SU-DHL-6 (cell line): ENCODE measurements around the gene CLSTN2.

Experiments
- H2AFZ ChIP-seq: fragments of 200-600 bp; sonication (generic); 2 replicates; pipeline ENCODE4 v1.6.1; 2014; ENCODE audit warnings: low read depth, mild to moderate bottlenecking, moderate library complexity, mixed read lengths, antibody characterized with exemption, low read length; ENCODE audit not compliant: severe bottlenecking
- H3F3A ChIP-seq: fragments of 200-600 bp; shearing (Covaris generic); 2 replicates; pipeline ENCODE4 v1.6.0; 2016; ENCODE audit warnings: antibody characterized with exemption, mild to moderate bottlenecking; ENCODE audit not compliant: insufficient read depth
- H3K27ac ChIP-seq: fragments of 200-600 bp; sonication (generic); 2 replicates; pipeline ENCODE4 v1.5.1; 2016; ENCODE audit warnings: low read depth, mild to moderate bottlenecking, low read length, moderate library complexity, mixed read lengths
- H3K27me3 ChIP-seq: fragments of 200-600 bp; sonication (generic), shearing (Covaris generic); 2 replicates; pipeline ENCODE4 v1.6.0; 2014; ENCODE audit warnings: mild to moderate bottlenecking, low read length
- H3K36me3 ChIP-seq: fragments of 200-600 bp; sonication (generic); 2 replicates; pipeline ENCODE4 v1.6.1; 2014; ENCODE audit warnings: mild to moderate bottlenecking, low read length, mixed read lengths
- H3K4me2 ChIP-seq: fragments of 300-600, 200-600 bp; shearing (Covaris generic), sonication (generic); 2 replicates; pipeline ENCODE4 v1.6.0; 2014; ENCODE audit warnings: low read length, low read depth, mild to moderate bottlenecking; ENCODE audit not compliant: poor library complexity, severe bottlenecking
- H3K4me3 ChIP-seq: fragments of 200-600 bp; sonication (generic); 2 replicates; pipeline ENCODE4 v1.5.1; 2014; ENCODE audit warnings: antibody characterized with exemption, low read length, mild to moderate bottlenecking, mixed read lengths; ENCODE audit not compliant: insufficient read depth, poor library complexity, severe bottlenecking
- H3K79me2 ChIP-seq: fragments of 200-600 bp; sonication (generic); 2 replicates; pipeline ENCODE4 v1.6.1; 2014; ENCODE audit warnings: mild to moderate bottlenecking, low read length, moderate library complexity; ENCODE audit not compliant: insufficient read depth
- H3K9ac ChIP-seq: fragments of 200-600 bp; sonication (generic); 2 replicates; pipeline ENCODE4 v1.7.0; 2014; ENCODE audit warnings: mild to moderate bottlenecking, low read length
- H3K9me2 ChIP-seq: fragments of 200-600 bp; sonication (generic); replicated peaks from 2 replicates; pipeline ENCODE4 v1.6.1; 2014; ENCODE audit warnings: low read length; ENCODE audit not compliant: insufficient read depth
- H3K9me3 ChIP-seq: fragments of 200-600 bp; sonication (generic); 2 replicates; pipeline ENCODE4 v1.6.1; 2014; ENCODE audit warnings: low read length, mixed read lengths; ENCODE audit not compliant: insufficient read depth
- H4K20me1 ChIP-seq: fragments of 200-600 bp; sonication (generic); 2 replicates; pipeline ENCODE4 v1.6.1; 2014; ENCODE audit warnings: low read depth, mild to moderate bottlenecking, antibody characterized with exemption, low read length, moderate library complexity, mixed read lengths
- EZH2phosphoT487 ChIP-seq: fragments of 200-600 bp; sonication (generic), shearing (Covaris generic); conservative IDR thresholded peaks from 2 replicates; pipeline ENCODE4 v1.6.1; 2018; ENCODE audit warnings: mild to moderate bottlenecking, antibody characterized with exemption, low read length, moderate library complexity, mixed read lengths
- TF ChIP-seq, protein P1 (sequence below): fragments of 200-600 bp; sonication (generic); IDR thresholded peaks from one replicate; pipeline ENCODE4 v1.5.1; 2017; ENCODE audit warnings: antibody characterized with exemption, mild to moderate bottlenecking, low read length, moderate library complexity; ENCODE audit not compliant: insufficient read depth, poor library complexity, severe bottlenecking

The CLSTN2 gene

DNA sequence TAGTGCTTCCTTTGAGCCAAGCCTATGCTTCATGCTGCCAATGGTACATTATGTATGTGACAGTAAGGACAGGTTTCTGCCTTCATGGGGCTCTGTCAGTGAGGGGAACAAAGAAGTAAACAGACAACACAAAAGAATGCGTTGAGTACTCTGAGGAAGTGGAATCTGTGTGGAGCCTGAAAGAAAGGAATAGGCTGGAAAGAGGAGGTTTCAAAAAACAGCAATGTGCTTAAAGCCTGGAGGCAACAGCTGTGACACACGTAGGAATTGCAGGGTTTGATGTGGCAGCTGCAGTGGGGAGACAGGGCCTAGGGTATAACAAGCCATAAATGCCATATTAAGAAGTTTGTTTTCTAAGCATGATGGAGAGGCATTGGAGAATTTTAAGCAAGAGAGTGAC lies 316.7 kb downstream of the CLSTN2 start:
- no peaks in the 10 kb centered on the region for H3K9me2 ChIP-seq
- H3K9ac ChIP-seq: no peak overlapping the region
- H3K4me3 ChIP-seq: no peak overlapping the region
- H3K27ac ChIP-seq: no peak overlapping the region
- no peaks in the 10 kb centered on the region for H3K27me3 ChIP-seq
- no peaks in the 10 kb centered on the region for H4K20me1 ChIP-seq
- no peak overlapping the region for H2AFZ ChIP-seq
- H3F3A ChIP-seq: no peaks in the 10 kb centered on the region
- no peak overlapping the region for H3K4me2 ChIP-seq
- H3K9me3 ChIP-seq: no peaks in the 10 kb centered on the region
- TF ChIP-seq, protein P1, sequence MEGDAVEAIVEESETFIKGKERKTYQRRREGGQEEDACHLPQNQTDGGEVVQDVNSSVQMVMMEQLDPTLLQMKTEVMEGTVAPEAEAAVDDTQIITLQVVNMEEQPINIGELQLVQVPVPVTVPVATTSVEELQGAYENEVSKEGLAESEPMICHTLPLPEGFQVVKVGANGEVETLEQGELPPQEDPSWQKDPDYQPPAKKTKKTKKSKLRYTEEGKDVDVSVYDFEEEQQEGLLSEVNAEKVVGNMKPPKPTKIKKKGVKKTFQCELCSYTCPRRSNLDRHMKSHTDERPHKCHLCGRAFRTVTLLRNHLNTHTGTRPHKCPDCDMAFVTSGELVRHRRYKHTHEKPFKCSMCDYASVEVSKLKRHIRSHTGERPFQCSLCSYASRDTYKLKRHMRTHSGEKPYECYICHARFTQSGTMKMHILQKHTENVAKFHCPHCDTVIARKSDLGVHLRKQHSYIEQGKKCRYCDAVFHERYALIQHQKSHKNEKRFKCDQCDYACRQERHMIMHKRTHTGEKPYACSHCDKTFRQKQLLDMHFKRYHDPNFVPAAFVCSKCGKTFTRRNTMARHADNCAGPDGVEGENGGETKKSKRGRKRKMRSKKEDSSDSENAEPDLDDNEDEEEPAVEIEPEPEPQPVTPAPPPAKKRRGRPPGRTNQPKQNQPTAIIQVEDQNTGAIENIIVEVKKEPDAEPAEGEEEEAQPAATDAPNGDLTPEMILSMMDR: no peak
- no peaks in the 10 kb centered on the region for H3K79me2 ChIP-seq
- no peaks in the 10 kb centered on the region for H3K36me3 ChIP-seq

DNA sequence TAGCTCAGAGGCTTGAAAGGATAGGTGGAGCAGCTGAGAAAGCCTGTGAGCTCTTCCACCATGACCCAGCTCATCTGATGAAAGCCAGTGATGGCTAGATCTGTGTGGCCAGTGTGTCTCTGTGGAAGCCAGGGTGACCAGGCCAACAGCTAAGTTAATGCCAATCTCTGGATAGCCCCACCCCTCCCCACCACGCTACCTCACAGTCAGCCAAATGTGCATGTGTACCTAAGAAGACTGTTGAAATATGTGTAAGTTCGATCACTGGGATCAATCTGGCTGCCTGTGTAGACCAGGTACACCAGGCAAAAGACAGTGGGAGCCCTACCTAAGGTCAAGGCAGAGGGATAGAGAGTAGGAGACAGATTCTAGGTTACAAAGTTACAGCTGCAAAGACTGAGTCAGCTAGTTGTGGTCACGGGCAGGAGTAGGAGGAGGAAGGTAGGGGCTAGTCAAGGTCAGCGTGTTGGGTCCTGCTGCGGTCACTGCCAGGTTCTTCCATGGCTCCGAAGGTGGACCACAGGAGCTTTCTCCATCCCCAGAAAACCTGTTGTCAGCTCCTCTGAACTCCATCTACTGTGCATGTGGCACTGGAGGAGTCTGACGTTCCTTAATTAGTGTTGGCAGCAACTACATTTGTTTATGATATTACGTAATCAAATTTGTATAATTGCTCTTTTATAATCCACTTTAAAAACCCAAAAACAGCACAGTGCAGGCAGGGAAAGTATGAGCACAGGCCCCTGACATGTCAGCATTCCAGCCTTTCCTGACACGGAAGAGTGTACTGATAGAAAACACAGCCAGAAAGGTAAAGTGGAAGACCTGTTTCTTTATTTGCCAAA lies 318.0 kb downstream of the CLSTN2 start:
- Histone ChIP-seq H3K27ac (no peak overlapping the region), H4K20me1 (no peaks in the 10 kb centered on the region), H3K79me2 (no peaks in the 10 kb centered on the region), H3F3A (no peaks in the 10 kb centered on the region), H3K27me3 (no peaks in the 10 kb centered on the region), H3K4me2 (no peak overlapping the region), H3K9me3 (no peaks in the 10 kb centered on the region), H3K4me3 (no peak overlapping the region), H2AFZ (no peak overlapping the region), H3K9ac (no peak overlapping the region), H3K36me3 (no peaks in the 10 kb centered on the region), H3K9me2 (no peaks in the 10 kb centered on the region)
- no peak for TF ChIP-seq EZH2phosphoT487
- TF ChIP-seq, protein P1: no peak

DNA sequence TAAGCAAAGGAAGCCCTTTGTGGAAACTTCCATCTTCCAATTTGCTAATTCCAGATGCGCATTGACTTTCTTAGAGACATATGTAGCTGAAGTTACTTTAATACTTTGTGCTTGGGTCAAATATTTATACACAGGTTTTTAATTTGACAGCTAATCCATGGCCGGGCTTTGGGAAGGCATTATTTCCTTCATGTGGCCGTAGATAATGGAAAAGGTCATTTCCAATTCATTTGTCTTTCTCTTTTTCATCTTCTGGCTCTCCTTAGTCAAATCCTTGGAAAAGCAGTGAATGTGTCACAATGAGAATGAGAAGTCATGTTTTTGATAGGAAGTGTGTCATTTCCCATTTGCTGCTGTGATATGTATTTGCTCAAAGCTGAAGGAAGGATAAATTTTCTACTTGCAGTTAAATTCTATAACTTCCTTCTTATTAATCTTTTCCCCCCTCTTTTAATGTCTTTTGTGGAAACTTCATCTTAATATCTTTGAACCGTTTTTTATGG lies 323.3 kb downstream of the CLSTN2 start:
- Histone ChIP-seq H3K27me3 (no peaks in the 10 kb centered on the region), H3K9ac (no peak overlapping the region), H2AFZ (no peak overlapping the region), H3F3A (no peaks in the 10 kb centered on the region), H3K4me3 (no peak overlapping the region), H4K20me1 (no peaks in the 10 kb centered on the region), H3K9me3 (no peaks in the 10 kb centered on the region), H3K9me2 (no peaks in the 10 kb centered on the region), H3K36me3 (no peaks in the 10 kb centered on the region), H3K27ac (no peak overlapping the region), H3K4me2 (no peak overlapping the region), H3K79me2 (no peaks in the 10 kb centered on the region)
- TF ChIP-seq, protein P1: no peak
- TF ChIP-seq EZH2phosphoT487: no peak
